PC-9 (cell line): Measurements from ENCODE around the gene UBE2B.

ENCODE experiments used
- CTCF ChIP-seq: fragments of 200-600 bp; sonication (generic); conservative IDR thresholded peaks from 2 replicates; pipeline ENCODE4 v1.6.1; 2017; ENCODE audit warnings: mixed run types, antibody characterized with exemption, mild to moderate bottlenecking, moderate library complexity
- EZH2 ChIP-seq: fragments of 200-600 bp; sonication (generic); IDR thresholded peaks from 2 replicates; pipeline ENCODE4 v1.8.0; 2017; ENCODE audit warnings: antibody characterized with exemption, low read depth

DNA sequence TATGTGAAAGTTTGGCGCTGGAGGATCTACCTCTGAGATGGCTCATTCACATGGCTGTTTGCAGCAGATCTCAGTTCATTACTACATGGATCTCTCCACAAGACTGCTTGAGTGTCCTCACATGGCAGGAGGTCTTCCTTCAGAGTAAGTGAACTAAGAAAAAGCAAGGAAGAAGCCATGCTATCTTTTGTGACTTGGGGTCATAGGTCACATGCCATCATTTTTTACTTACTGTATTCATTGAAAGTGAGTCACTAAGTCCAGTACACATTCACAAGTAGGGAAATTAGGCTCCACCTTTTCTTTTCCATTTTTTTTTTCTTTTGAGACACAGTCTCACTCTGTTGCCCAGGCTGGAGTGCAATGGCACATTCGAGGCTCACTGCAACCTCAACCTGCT is 49.0 kb downstream of the UBE2B start:
- TF ChIP-seq CTCF: no peak
- no peak for TF ChIP-seq EZH2
